HPDE6-E6E7 (cell line): ENCODE data around the gene EPGN.
"Not testable (repeated sequence)": the region's sequence is repeated elsewhere in the genome, so short reads cannot be mapped to it uniquely, and the experiment has no call there.

ENCODE experiments used
- DNase-seq: peaks from one replicate; pipeline ENCODE4 v3.0.0; 2011; ENCODE audit warnings: missing footprints; ENCODE audit errors: extremely low spot score

The EPGN gene

GRCh38 chr4:74339501-74339900 is 31.2 kb downstream of the EPGN start:
- no peak for DNase-seq

- not testable (repeated sequence) for DNase-seq
These were observed 32.2 kb downstream of the EPGN start for GRCh38 chr4:74340421-74340820.

- DNase-seq = no peak
These were observed 35.8 kb downstream of the EPGN start for GRCh38 chr4:74344031-74344430.

GRCh38 chr4:74353858-74354257 is 45.6 kb downstream of the EPGN start:
- no peak for DNase-seq

GRCh38 chr4:74357965-74358364 is 49.7 kb downstream of the EPGN start:
- DNase-seq = no peak

GRCh38 chr4:74361671-74362070 is 53.4 kb downstream of the EPGN start:
- DNase-seq = no peak

GRCh38 chr4:74362347-74362746 is 54.1 kb downstream of the EPGN start:
- no peak for DNase-seq

GRCh38 chr4:74364256-74364651 is 56.0 kb downstream of the EPGN start:
- DNase-seq = no peak

GRCh38 chr4:74364652-74365491 is 56.6 kb downstream of the EPGN start, which contains the start of gene EREG:
Gene EREG, plus strand, starts transcription at chr4:74365145. Its CDS starts 164 bp downstream, at chr4:74365309.
- no peak for DNase-seq

- DNase-seq = no peak
These were observed 57.5 kb downstream of the EPGN start for GRCh38 chr4:74365761-74366160.
